NCI-H2227 (cell line): ENCODE measurements around the gene IKZF1.

Experiments
- DNase-seq: peaks from one replicate; lab custom pipeline; 2025; ENCODE audit not compliant: unreplicated experiment; lab: John Stamatoyannopoulos, UW

IKZF1 gene

GRCh38 chr7:50404392-50404791, 99.9 kb downstream of the IKZF1 start:
- no peak for DNase-seq

- no peak for DNase-seq
Measured at GRCh38 chr7:50405221-50405620, 100.7 kb downstream of the IKZF1 start.

DNA sequence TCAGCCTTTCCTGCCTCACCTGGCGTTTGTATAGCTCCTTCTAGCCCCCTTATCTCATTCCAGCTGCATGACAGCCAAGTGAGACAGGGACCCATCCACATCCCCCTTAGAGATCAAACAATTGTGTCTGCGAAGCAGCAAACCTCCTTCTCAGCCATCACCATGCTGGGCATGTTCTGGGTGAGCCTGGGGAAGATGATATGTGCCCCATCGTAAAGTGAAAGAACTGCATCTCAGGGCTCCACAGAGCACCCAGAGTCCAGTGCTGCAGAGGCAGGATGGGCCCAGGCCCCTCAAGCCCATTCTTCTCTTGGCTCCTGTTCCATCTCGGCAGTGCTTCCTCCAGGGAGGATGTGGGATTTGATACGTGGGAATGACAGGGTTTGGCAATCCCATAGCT, 102.4 kb downstream of the IKZF1 start:
- DNase-seq, result no peak

GRCh38 chr7:50409856-50410745, 105.6 kb downstream of the IKZF1 start:
- DNase-seq, result no peak

- DNase-seq, result no peak
Measured at GRCh38 chr7:50411332-50411731, 106.8 kb downstream of the IKZF1 start.

GRCh38 chr7:50412973-50413372, 108.5 kb downstream of the IKZF1 start:
- DNase-seq, result no peak

GRCh38 chr7:50413561-50413960, 109.0 kb downstream of the IKZF1 start:
- DNase-seq, result no peak

DNA sequence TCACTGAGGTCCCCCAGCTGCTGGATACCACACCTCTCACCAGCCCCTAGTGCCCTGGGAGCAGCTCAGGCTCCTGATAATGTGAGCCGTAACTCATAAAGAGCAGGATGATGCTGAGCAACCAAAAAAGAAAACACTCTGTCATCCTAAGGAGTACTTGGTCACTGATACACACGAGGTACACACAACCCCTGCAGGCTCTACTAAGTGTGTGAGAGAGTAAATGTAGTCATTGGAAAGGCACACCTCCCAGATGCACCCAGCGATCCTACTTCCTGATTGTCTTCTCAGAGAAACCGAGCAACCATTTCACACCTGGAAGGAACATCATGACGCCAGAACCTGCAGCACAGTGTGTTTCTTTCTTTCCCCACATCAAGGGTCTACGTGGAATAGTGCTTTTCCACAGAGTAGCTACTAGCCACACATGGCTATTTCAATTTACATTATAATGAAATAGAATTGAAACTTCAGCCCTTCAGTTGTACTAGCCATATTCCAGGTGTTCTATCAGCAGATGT, 111.4 kb downstream of the IKZF1 start:
- no peak for DNase-seq

- no peak for DNase-seq
Measured at GRCh38 chr7:50416527-50417182, 112.1 kb downstream of the IKZF1 start.

- DNase-seq, result peak; percentile 77
Measured at GRCh38 chr7:50418086-50418515, 113.6 kb downstream of the IKZF1 start.

- DNase-seq, result no peak
Measured at GRCh38 chr7:50418526-50419290, 114.2 kb downstream of the IKZF1 start.

- DNase-seq, result no peak
Measured at GRCh38 chr7:50421043-50421442, 116.5 kb downstream of the IKZF1 start.

GRCh38 chr7:50422858-50423257, 118.3 kb downstream of the IKZF1 start:
- DNase-seq, result no peak

DNA sequence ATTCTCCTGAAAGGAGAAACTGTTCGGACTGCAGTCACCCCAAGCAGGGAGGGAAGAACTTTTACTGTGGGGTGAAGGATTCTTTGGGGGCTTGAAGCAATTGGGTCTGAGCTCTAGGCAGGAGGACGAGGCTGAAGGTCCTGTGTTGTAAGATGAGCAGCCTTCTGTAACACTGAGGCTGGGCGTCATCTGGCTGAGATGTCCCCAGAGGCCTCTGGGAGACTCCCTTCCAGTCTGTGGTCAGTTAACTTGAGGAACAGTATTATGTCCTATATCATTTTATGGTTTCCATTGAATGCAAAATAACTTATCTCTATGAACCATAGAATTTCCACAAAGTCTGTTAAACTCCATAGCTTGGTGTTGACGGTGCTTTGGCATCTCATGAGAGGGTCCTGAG, 119.3 kb downstream of the IKZF1 start:
- no peak for DNase-seq

- DNase-seq, result no peak
Measured at GRCh38 chr7:50425318-50425717, 120.8 kb downstream of the IKZF1 start.

DNA sequence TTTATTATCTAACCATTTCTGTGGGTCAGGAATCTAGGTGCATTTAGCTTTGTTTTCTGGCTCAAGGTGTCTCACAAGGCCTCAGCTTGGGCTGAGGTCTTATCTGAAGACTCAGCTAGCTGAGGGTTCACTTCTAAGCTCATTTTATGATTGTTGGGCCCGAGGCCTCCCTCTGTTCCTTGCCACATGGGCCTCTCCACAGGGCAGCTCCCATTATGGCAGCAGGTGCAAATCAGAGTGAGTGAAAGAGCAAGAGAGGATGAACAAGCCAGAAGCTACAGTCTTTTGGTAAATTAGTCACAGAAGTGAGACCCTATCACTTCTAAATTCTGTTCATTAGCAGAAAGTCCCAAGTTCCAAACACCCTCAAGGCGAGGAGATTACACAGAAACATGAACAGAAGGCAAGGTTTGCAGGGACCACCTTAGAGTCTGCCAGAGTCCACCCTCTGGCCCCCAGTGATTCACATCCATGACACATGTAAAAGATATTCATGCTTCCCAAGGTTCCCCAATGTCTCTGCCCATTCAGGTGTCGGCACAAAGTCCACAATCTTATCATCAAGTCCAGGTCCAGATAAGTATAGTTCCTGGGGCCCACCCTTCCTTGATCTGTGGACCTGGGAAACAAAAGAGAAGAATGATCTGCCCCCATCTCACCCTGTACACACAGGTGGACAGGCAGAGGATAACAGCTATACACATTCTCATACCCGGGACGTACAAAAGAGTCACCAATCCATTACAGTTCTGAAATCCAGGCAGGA, 121.9 kb downstream of the IKZF1 start:
- no peak for DNase-seq

- DNase-seq, result no peak
Measured at GRCh38 chr7:50427518-50427917, 123.0 kb downstream of the IKZF1 start.

- DNase-seq, result no peak
Measured at GRCh38 chr7:50428911-50429310, 124.4 kb downstream of the IKZF1 start.

- no peak for DNase-seq
Measured at GRCh38 chr7:50431316-50431715, 126.8 kb downstream of the IKZF1 start.

- DNase-seq, result no peak
Measured at GRCh38 chr7:50431722-50432305, 127.3 kb downstream of the IKZF1 start.
